Liver (tissue), 9 donors: ENCODE data around the gene NFATC2. TPM values are rescaled to one million over a fixed set of nuclear protein-coding genes. Genes with fewer than 3 reads are reported as not detected.

Experiments
- DNase-seq: peaks from one replicate; pipeline ENCODE4 v3.0.0-alpha.2; 2017; ENCODE audit warnings: low spot score
- H3K27ac ChIP-seq, 2 donors: one replicate each; pipeline ENCODE4 v1.7.0; 2013; ENCODE audit warnings: inconsistent platforms in 2 of 2, low read length in 2 of 2, control low read depth in 1 of 2, low read depth in 1 of 2, mild to moderate bottlenecking in 1 of 2
- H3K27me3 ChIP-seq, 4 donors: one replicate each; pipeline versions ENCODE4 v1.6.1 to v1.7.0; 2013; ENCODE audit warnings: low read length in 3 of 4, inconsistent platforms in 1 of 4, mild to moderate bottlenecking in 1 of 4, moderate library complexity in 1 of 4; ENCODE audit not compliant: control insufficient read depth in 4 of 4, insufficient read depth in 4 of 4
- H3K36me3 ChIP-seq, 4 donors: one replicate each; pipeline versions ENCODE4 v1.6.1 to v1.7.0; 2013; ENCODE audit warnings: low read length in 3 of 4, mild to moderate bottlenecking in 3 of 4, low read depth in 1 of 4, moderate library complexity in 1 of 4; ENCODE audit not compliant: control insufficient read depth in 4 of 4, insufficient read depth in 3 of 4
- H3K4me1 ChIP-seq, 4 donors: one replicate each; pipeline versions ENCODE4 v1.6.1 to v1.7.0; 2013; ENCODE audit warnings: low read length in 3 of 4, mild to moderate bottlenecking in 3 of 4, moderate library complexity in 1 of 4; ENCODE audit not compliant: control insufficient read depth in 4 of 4, insufficient read depth in 4 of 4
- H3K4me3 ChIP-seq, 3 donors: one replicate each; pipeline versions ENCODE4 v1.6.1 to v1.7.0; 2013; ENCODE audit warnings: low read length in 3 of 3, control low read depth in 1 of 3, low read depth in 1 of 3, mild to moderate bottlenecking in 1 of 3
- H3K9ac ChIP-seq, 2 donors: one replicate each; pipeline ENCODE4 v1.7.0; 2013; ENCODE audit warnings: low read length in 2 of 2, mild to moderate bottlenecking in 2 of 2, moderate library complexity in 2 of 2, control low read depth in 1 of 2, low read depth in 1 of 2
- H3K9me3 ChIP-seq, 4 donors: one replicate each; pipeline versions ENCODE4 v1.6.1 to v1.7.0; 2013; ENCODE audit warnings: low read length in 3 of 4; ENCODE audit not compliant: control insufficient read depth in 4 of 4
- FOXA1 ChIP-seq: IDR thresholded peaks from 2 replicates; pipeline ENCODE4 v1.6.1; 2016; ENCODE audit warnings: antibody characterized with exemption
- GABPA ChIP-seq, 2 donors: IDR thresholded peaks in 1 of 2; conservative IDR thresholded peaks in 1 of 2; 2 replicates each; pipeline ENCODE4 v1.6.1; 2016; ENCODE audit warnings: antibody characterized with exemption in 2 of 2, mild to moderate bottlenecking in 1 of 2, moderate library complexity in 1 of 2
- HNF4A ChIP-seq, 2 donors: conservative IDR thresholded peaks; 2 replicates each; pipeline ENCODE4 v1.6.1; 2016; ENCODE audit warnings: antibody characterized with exemption in 2 of 2, mild to moderate bottlenecking in 2 of 2
- RAD21 ChIP-seq, 2 donors: IDR thresholded peaks; 2 replicates each; pipeline ENCODE4 v1.6.1; 2016; ENCODE audit warnings: antibody characterized with exemption in 2 of 2, mild to moderate bottlenecking in 2 of 2
- REST ChIP-seq: IDR thresholded peaks from 2 replicates; pipeline ENCODE4 v1.6.1; 2016; ENCODE audit warnings: antibody characterized with exemption, mild to moderate bottlenecking
- YY1 ChIP-seq: IDR thresholded peaks from 2 replicates; pipeline ENCODE4 v1.6.1; 2016; ENCODE audit warnings: antibody characterized with exemption, mild to moderate bottlenecking
- WGBS: extraction: QIAGEN DNeasy Blood & Tissue Kit; methylation state at CpG from one replicate; pipeline ENCODE4 v1.1.7; 2013; 5-methylcytosine and 5-hydroxymethylcytosine counted together
- polyA plus RNA-seq, 2 donors: library from polyadenylated mRNA; stranded (reverse) in 1 of 2; unstranded in 1 of 2; fragments of 200-250 nt in 1 of 2; fragments of >200 nt in 1 of 2; fragmentation: Nextera tagmentation in 1 of 2; extraction: Ambion mirVana in 1 of 2; gene quantifications; one replicate each; pipeline versions ENCODE4 v1.2.1 to v1.2.3, GENCODE V29; 2013 to 2015
- total RNA-seq, 2 donors: library from RNA; depleted of rRNA; stranded (reverse); fragments of >200 nt; gene quantifications; one replicate each; pipeline ENCODE4 v1.2.3, GENCODE V29; 2014
- TF ChIP-seq, protein P1 (sequence below): IDR thresholded peaks from 2 replicates; pipeline ENCODE4 v1.6.1; 2016; ENCODE audit warnings: antibody characterized with exemption
- TF ChIP-seq, protein P2 (sequence below): IDR thresholded peaks from 2 replicates; pipeline ENCODE4 v1.6.1; 2016; ENCODE audit warnings: antibody characterized with exemption
- donor health status: healthy.
- donor health status: healthy.
- donor health status: healthy.
- donor health status: healthy.
- donor health status: healthy.

Gene NFATC2
- total and polyA plus RNA-seq, 4 donors, result 1.2 to 6.7 (median 2.6) TPM

GRCh38 chr20:51452734-51453365 lies 89.7 kb downstream of the NFATC2 start:
- TF ChIP-seq, protein P1, sequence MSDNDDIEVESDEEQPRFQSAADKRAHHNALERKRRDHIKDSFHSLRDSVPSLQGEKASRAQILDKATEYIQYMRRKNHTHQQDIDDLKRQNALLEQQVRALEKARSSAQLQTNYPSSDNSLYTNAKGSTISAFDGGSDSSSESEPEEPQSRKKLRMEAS, result no peak
- TF ChIP-seq HNF4A (conservative IDR thresholded peaks at IDR 0.05) (no peak), RAD21 (IDR thresholded peaks at IDR 0.05) (no peak), GABPA (IDR thresholded peaks at IDR 0.05 in 1 of 2, conservative IDR thresholded peaks at IDR 0.05 in 1 of 2) (no peak)
- TF ChIP-seq, protein P2, sequence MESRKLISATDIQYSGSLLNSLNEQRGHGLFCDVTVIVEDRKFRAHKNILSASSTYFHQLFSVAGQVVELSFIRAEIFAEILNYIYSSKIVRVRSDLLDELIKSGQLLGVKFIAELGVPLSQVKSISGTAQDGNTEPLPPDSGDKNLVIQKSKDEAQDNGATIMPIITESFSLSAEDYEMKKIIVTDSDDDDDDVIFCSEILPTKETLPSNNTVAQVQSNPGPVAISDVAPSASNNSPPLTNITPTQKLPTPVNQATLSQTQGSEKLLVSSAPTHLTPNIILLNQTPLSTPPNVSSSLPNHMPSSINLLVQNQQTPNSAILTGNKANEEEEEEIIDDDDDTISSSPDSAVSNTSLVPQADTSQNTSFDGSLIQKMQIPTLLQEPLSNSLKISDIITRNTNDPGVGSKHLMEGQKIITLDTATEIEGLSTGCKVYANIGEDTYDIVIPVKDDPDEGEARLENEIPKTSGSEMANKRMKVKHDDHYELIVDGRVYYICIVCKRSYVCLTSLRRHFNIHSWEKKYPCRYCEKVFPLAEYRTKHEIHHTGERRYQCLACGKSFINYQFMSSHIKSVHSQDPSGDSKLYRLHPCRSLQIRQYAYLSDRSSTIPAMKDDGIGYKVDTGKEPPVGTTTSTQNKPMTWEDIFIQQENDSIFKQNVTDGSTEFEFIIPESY, result no peak
- H3K9ac ChIP-seq, result no peak overlapping the region
- no peaks in the 10 kb centered on the region for H3K9me3 ChIP-seq
- H3K4me1 ChIP-seq, result peaks cover 5 to 11% (median 10%) of the 10 kb centered on the region in 4 donors
- no peaks in the 10 kb centered on the region for H3K27me3 ChIP-seq
- H3K36me3 ChIP-seq, result peaks cover 1 to 12% (median 5%) of the 10 kb centered on the region in 4 donors
- H3K4me3 ChIP-seq, result no peak overlapping the region
- H3K27ac ChIP-seq, result no peak overlapping the region
- WGBS, result 97% methylated on average over 13 of the region's 13 CpGs
- no peak for DNase-seq

DNA sequence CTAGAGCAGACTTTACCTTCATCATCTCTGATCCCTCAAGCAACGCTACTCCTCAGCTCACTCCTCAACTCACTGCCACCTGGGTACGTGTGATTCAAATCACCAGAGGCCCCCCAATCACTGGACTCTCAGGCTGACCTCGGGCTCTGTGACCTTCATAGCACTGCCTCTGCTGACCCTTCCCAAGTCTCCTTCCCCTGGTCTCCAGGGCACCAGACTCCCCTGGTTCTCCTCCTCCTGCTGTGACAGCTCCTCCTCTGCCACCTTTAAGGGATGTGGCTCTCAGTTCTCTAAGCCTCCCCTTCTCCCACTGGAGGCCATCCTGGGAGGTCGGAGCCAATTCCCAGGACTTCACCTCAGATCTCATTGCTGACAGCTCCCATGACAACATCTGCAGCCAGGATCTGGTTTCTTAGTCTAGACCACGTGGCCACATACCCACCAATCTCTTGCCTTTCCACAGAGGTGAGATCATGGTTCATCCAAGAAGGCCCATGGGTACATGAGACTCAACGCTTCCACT lies 90.4 kb downstream of the NFATC2 start:
- no peak overlapping the region for H3K9ac ChIP-seq
- no peaks in the 10 kb centered on the region for H3K9me3 ChIP-seq
- no peak overlapping the region for H3K4me3 ChIP-seq
- WGBS, result 97% methylated on average over 6 of the region's 6 CpGs
- H3K27ac ChIP-seq, result no peak overlapping the region
- TF ChIP-seq YY1, result no peak
- no peak for DNase-seq
- no peaks in the 10 kb centered on the region for H3K27me3 ChIP-seq
- H3K4me1 ChIP-seq, result peaks cover 9 to 18% (median 17%) of the 10 kb centered on the region in 4 donors
- peaks cover 1 to 12% (median 5%) of the 10 kb centered on the region in 4 donors for H3K36me3 ChIP-seq

DNA sequence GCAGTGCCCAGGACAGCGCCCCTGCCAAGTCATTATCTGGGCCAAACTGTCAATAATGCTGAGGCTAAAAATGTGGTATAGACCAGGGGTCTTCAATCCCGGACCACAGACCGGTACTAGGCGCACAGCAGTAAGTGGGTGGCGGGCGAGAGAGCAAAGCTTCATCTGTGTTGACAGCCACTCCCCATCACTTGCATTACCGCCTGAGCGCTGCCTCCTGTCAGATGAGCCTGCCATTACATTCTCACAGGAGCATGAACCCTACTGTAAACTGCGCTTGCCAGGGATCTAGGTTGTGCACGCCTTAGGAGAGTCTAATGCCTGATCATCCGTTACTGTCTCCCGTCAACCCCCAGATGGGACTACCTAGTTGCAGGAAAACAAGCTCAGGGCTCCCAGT lies 91.0 kb downstream of the NFATC2 start:
- 97% methylated on average over 12 of the region's 12 CpGs for WGBS
- Histone ChIP-seq H3K27ac (no peak overlapping the region), H3K4me3 (no peak overlapping the region), H3K9me3 (no peaks in the 10 kb centered on the region), H3K4me1 (peaks cover 9 to 20% (median 17%) of the 10 kb centered on the region in 4 donors), H3K36me3 (peaks cover 1 to 12% (median 5%) of the 10 kb centered on the region in 4 donors), H3K27me3 (no peaks in the 10 kb centered on the region), H3K9ac (no peak overlapping the region)
- DNase-seq, result no peak
- TF ChIP-seq FOXA1 (no peak), GABPA (IDR thresholded peaks at IDR 0.05 in 1 of 2, conservative IDR thresholded peaks at IDR 0.05 in 1 of 2) (no peak), REST (no peak)
